HEK293T (cell line): ENCODE measurements around the gene PIK3R5.

Experiments
- CTCF ChIA-PET: fragments of 350-600 bp; formaldehyde crosslinking; extraction: SDS; loops from one replicate; lab custom pipeline; 2021; ENCODE audit warnings: antibody characterized with exemption, inconsistent platforms; lab: Yijun Ruan, JAX
- POLR2A ChIA-PET: fragments of 350-600 bp; formaldehyde crosslinking; extraction: SDS; loops from one replicate; lab custom pipeline; 2020; ENCODE audit warnings: antibody characterized with exemption, inconsistent platforms; lab: Yijun Ruan, JAX
- DNase-seq: peaks from one replicate; pipeline ENCODE4 v3.0.0; 2012; ENCODE audit warnings: mixed read lengths; ENCODE audit errors: extremely low spot score
- ARNT ChIP-seq: fragments of 450-650 bp; IDR thresholded peaks from 2 replicates; pipeline ENCODE4 v1.6.1; 2017; ENCODE audit warnings: mild to moderate bottlenecking
- BHLHE40 ChIP-seq: fragments of 450-650 bp; IDR thresholded peaks from 2 replicates; pipeline ENCODE4 v1.6.1; 2016; ENCODE audit warnings: mild to moderate bottlenecking, moderate library complexity, borderline replicate concordance
- CTBP1 ChIP-seq: fragments of 450-650 bp; IDR thresholded peaks from 2 replicates; pipeline ENCODE4 v1.6.1; 2016; ENCODE audit warnings: borderline replicate concordance
- ELF4 ChIP-seq: fragments of 450-650 bp; IDR thresholded peaks from 2 replicates; pipeline ENCODE4 v1.6.1; 2017; ENCODE audit warnings: antibody characterized with exemption
- FOXA1 ChIP-seq: fragments of 450-650 bp; IDR thresholded peaks from 2 replicates; pipeline ENCODE4 v1.6.1; 2016; ENCODE audit warnings: mild to moderate bottlenecking
- FOXK2 ChIP-seq: fragments of 450-650 bp; IDR thresholded peaks from 2 replicates; pipeline ENCODE4 v1.6.1; 2016; ENCODE audit warnings: mild to moderate bottlenecking
- FOXM1 ChIP-seq: fragments of 450-650 bp; IDR thresholded peaks from 2 replicates; pipeline ENCODE4 v1.6.1; 2017; ENCODE audit warnings: mild to moderate bottlenecking, borderline replicate concordance
- HDGF ChIP-seq: fragments of 450-650 bp; IDR thresholded peaks from 2 replicates; pipeline ENCODE4 v1.6.1; 2017; ENCODE audit warnings: antibody characterized with exemption, borderline replicate concordance
- L3MBTL2 ChIP-seq: fragments of 450-650 bp; conservative IDR thresholded peaks from 2 replicates; pipeline ENCODE4 v1.6.1; 2016; ENCODE audit warnings: mild to moderate bottlenecking
- LEF1 ChIP-seq: fragments of 450-650 bp; IDR thresholded peaks from 2 replicates; pipeline ENCODE4 v1.6.1; 2017; ENCODE audit warnings: mild to moderate bottlenecking, borderline replicate concordance
- NFRKB ChIP-seq: fragments of 450-650 bp; IDR thresholded peaks from 2 replicates; pipeline ENCODE4 v1.6.1; 2016; ENCODE audit warnings: mild to moderate bottlenecking, moderate library complexity
- SP1 ChIP-seq: fragments of 450-650 bp; IDR thresholded peaks from 2 replicates; pipeline ENCODE4 v1.6.1; 2017
- SUZ12 ChIP-seq: fragments of 450-650 bp; IDR thresholded peaks from 2 replicates; pipeline ENCODE4 v1.6.1; 2016; ENCODE audit warnings: mild to moderate bottlenecking
- TARDBP ChIP-seq: fragments of 450-650 bp; IDR thresholded peaks from 2 replicates; pipeline ENCODE4 v1.6.1; 2016
- ZNF384 ChIP-seq: fragments of 450-650 bp; IDR thresholded peaks from 2 replicates; pipeline ENCODE4 v1.6.1; 2016
- TF ChIP-seq, protein P1 (sequence below): fragments of 450-650 bp; IDR thresholded peaks from 2 replicates; pipeline ENCODE4 v1.6.1; 2016

PIK3R5 gene

DNA sequence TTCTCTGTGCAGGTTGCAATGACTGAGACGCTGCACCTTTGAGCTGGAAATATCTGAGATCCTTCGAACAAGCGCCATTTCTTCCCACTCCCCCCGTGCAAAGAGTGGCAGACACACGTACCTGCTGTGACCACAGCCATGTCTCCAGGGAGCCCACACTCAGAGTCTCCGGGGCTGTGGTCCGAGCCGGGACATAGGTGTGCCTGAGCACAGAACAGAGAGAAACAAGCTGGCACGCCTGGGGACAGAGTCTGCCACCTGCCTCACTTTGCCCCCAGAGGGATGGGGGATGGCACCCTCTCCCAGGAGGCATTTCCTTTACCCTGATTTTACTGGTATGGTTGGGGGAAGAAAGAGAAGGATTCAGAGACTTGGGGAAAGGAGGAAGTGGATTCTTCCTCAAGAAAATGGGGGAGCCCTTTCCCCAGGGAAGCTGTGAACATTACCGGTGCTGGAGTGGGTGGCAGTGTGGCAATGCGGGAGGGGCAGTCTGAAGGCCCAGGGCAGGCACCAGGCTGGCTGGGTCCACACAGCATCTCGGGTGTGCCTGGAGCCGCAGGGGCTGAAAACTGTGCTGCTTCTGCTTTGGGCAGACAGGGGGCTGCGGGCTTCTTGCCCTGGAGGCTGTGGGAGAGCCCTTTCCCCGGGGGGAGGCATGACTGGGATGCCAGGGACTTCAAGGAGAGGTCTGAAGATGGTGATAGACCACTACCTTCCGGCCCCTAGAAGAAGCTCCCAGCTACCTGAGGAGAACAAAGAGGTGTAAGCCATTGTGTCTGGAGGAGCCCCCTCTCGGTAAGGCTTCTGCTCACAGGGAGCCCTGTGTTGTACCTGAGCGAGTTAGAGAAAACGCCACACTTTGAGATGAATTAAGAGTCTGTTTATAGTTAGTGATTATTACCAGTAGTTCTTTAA lies 91.4 kb downstream of the PIK3R5 start:
- ChIA-PET CTCF (no interaction called here), POLR2A (no interaction called here)

DNA sequence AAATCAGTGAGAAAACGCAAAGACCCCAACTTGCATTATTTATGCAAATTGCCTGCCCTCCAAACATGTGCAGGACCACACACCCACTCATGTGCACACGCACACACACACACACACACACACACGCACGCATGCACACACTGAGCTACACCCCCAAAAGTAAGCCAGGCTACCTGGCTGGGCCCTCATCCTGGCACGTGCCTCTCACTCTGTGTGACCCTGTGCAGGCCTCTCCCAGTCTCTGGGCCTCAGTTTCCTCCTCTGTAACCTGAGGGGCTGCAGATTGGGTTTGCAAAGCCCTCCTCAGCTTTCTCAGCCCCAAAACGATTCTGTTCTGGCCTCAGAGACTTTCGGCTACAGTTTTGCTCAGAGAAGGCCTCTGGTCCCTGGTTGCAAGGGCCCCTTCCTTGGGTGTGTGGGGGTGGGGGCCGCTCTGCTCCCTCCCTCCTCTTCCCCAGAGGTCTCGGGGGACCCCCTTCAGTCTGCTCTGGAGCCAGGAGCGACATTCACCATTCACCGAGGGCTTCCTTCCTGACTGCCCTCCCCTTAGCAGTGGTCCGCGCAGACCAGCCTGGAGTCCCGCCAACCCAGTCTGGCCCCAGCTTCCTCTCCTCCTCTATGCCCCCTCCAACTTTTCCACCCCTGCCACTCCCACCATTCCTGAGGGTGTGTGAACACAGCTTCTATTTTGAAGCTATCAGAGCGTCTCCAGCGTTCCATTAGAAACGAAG lies 92.6 kb downstream of the PIK3R5 start:
- ChIA-PET POLR2A (no interaction called here), CTCF (no interaction called here)
- DNase-seq, result no peak
- TF ChIP-seq, protein P1, sequence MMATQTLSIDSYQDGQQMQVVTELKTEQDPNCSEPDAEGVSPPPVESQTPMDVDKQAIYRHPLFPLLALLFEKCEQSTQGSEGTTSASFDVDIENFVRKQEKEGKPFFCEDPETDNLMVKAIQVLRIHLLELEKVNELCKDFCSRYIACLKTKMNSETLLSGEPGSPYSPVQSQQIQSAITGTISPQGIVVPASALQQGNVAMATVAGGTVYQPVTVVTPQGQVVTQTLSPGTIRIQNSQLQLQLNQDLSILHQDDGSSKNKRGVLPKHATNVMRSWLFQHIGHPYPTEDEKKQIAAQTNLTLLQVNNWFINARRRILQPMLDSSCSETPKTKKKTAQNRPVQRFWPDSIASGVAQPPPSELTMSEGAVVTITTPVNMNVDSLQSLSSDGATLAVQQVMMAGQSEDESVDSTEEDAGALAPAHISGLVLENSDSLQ, result no peak
- TF ChIP-seq TARDBP (no peak), FOXM1 (no peak), L3MBTL2 (no peak)

More for the DNA sequence above, 91.4 kb downstream of the PIK3R5 start:
- TF ChIP-seq, protein P1, result no peak
- TF ChIP-seq FOXM1 (no peak), CTBP1 (no peak), SP1 (no peak), SUZ12 (no peak), ELF4 (no peak), NFRKB (no peak), TARDBP (no peak), BHLHE40 (no peak), HDGF (no peak), ZNF384 (no peak), ARNT (no peak), FOXK2 (no peak), LEF1 (no peak), L3MBTL2 (no peak), FOXA1 (no peak)
- DNase-seq, result no peak

DNA sequence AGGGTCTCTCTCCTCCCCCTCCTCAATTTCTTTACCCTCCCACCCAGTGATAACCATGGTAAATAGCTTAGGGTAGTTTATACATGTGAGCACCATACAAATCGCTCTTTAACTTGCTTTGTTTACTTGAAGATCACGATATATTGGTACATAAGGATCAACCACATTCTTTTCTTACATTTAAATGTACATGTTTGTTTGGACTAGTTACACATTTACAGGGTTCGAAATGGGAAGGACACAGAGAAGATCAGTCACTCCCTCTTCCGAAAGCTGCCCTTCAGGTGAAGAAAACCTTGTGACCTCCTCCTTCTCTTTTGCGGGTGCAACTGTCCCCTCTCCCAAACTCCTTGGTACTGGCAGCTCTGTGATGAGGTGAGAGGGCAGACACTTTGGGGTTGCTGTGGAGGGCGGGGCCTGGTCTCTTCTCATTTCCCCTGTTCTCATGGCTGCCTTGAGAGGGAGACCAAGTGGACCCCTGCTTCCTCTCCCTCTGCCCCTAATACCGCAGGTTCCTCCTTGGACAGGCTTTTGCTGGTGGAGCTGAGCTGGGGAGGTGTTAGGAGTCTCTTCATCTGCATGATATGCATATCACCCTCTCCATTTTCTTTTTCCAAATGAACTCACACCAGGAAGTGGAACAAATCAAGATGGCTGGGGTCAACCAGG lies 93.3 kb downstream of the PIK3R5 start:
- TF ChIP-seq LEF1, result no peak
- no peak for TF ChIP-seq FOXK2
- no peak for TF ChIP-seq HDGF
- TF ChIP-seq, protein P1, result no peak
- TF ChIP-seq L3MBTL2, result no peak
- CTCF ChIA-PET, result no interaction called here
- POLR2A ChIA-PET, result no interaction called here
- DNase-seq, result no peak

DNA sequence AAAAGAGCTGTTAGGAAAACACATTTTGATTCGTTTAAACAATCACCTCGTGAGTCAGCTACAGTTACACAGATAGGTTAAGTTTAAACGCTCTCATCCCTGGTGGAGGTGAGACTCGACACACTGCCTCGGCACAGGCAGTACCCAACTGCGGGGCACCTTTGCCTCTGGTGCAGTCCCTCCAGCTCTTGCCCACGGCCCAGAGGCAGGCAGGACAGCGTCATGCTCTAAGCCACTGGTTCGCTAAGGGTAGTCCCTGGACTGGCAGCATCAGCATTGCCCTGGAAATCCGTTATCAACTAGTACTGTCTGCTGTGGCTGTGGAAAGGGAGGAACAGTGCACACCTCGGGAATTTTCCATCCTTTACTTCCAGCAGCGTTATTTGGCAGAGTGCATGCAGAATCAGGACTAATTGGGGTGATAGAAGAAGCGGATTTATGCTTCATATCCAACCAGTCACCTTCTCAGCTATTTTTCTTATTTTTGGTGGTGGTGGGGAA lies 94.4 kb downstream of the PIK3R5 start:
- TF ChIP-seq BHLHE40 (no peak), FOXA1 (no peak), ZNF384 (no peak), L3MBTL2 (no peak), ARNT (no peak), FOXK2 (no peak), SUZ12 (no peak), ELF4 (no peak), SP1 (no peak), LEF1 (no peak), FOXM1 (no peak), CTBP1 (no peak), TARDBP (no peak), HDGF (no peak), NFRKB (no peak)
- TF ChIP-seq, protein P1, result no peak
- ChIA-PET CTCF (no interaction called here), POLR2A (no interaction called here)
- no peak for DNase-seq

DNA sequence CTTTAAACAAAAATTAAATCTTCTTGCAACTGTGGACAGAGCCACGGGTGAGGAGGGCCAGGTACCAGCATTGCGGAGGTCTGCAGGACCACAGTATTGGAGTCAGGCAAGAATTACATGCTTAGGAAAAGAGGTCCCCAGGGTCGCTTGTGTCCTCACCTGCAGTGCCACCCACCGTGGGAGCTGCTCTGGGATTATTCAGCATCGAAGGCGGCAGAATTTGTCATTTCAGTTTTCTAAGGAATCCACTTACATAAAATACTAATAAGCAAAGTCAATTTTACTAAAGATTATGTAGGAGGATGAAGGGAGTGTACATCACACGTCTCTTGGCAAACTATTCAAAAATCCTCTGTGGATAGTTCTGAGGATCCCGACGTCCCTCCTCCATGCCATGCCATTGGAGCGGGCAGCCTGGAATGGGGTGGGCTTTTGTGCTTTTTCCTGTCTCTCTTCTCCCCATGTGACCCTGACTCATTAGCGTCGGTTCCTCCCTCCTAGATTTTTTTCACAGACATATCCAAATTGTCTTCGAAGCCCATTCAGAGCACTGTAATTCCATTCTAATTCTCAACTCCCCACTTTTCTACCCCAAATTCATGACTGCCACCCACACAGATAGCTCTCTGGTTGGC lies 95.0 kb downstream of the PIK3R5 start:
- TF ChIP-seq FOXA1, result no peak
- TF ChIP-seq ELF4, result no peak
- TF ChIP-seq NFRKB, result no peak
- no peak for TF ChIP-seq ARNT
- TF ChIP-seq SUZ12, result no peak
- TF ChIP-seq FOXK2, result no peak
- no peak for TF ChIP-seq ZNF384
- TF ChIP-seq L3MBTL2, result no peak
- TF ChIP-seq FOXM1, result no peak
- TF ChIP-seq BHLHE40, result no peak
- TF ChIP-seq SP1, result no peak
- no peak for TF ChIP-seq LEF1
- no peak for TF ChIP-seq TARDBP
- no peak for TF ChIP-seq HDGF
- TF ChIP-seq CTBP1, result no peak
- TF ChIP-seq, protein P1, result no peak
- DNase-seq, result no peak
- ChIA-PET POLR2A (no interaction called here), CTCF (no interaction called here)
